Measurements from ENCODE around the gene PARVG. TPM values are rescaled to one million over a fixed set of nuclear protein-coding genes. Genes with fewer than 3 reads are reported as not detected.

The PARVG gene
- total RNA-seq, 2 experiments from 2014 or later: 76.5 to 76.9 TPM

- ChIA-PET POLR2A (interaction anchor here (1.0 to 6.9 kb wide), 3 partner anchors 12 to 155 kb away, joined by 4 to 59 read pairs (median 4); no protein-coding TSS in a partner anchor), CTCF (interaction anchor here (1.2 to 2.8 kb wide), 5 partner anchors 11 to 503 kb away, joined by 4 to 13 read pairs (median 6); no protein-coding TSS in a partner anchor)
- ATAC-seq (peak; percentile 23), DNase-seq (peak; percentile 54)
- Mint-ChIP-seq H3K27ac (peak overlapping the region; percentile 98), H3K9me3 (no peaks in the 10 kb centered on the region), H3K27me3 (no peaks in the 10 kb centered on the region), H3K4me3 (peak overlapping the region; percentile 94), H3K36me3 (ENCODE audit: low read depth) (peaks cover 22% of the 10 kb centered on the region), H3K4me1 (ENCODE audit: low read depth) (peaks cover 28% of the 10 kb centered on the region)
- peak; percentile 11 for TF ChIP-seq CTCF (IDR thresholded peaks at IDR 0.05)
- intact Hi-C loops (cut with micrococcal nuclease): loop anchor here (10.0 kb wide), 1 partner anchor 143 kb away; no protein-coding TSS in a partner anchor
These were observed 1.3 kb downstream of the PARVG start for GRCh38 chr22:44181912-44182587.

- Mint-ChIP-seq H3K36me3 (ENCODE audit: low read depth) (peaks cover 22% of the 10 kb centered on the region), H3K4me3 (peak overlapping the region; percentile 94), H3K9me3 (no peaks in the 10 kb centered on the region), H3K27ac (peak overlapping the region; percentile 98), H3K27me3 (no peaks in the 10 kb centered on the region), H3K4me1 (ENCODE audit: low read depth) (peaks cover 28% of the 10 kb centered on the region)
- ChIA-PET CTCF (interaction anchor here (0.5 to 2.8 kb wide), 5 partner anchors 10 to 443 kb away, joined by 3 to 13 read pairs (median 5); no protein-coding TSS in a partner anchor), POLR2A (interaction anchor here (0.6 to 6.9 kb wide), 4 partner anchors 9 to 718 kb away, joined by 3 to 59 read pairs (median 4); no protein-coding TSS in a partner anchor)
- ATAC-seq (peak; percentile 73), DNase-seq (peak; percentile 78)
- TF ChIP-seq CTCF (IDR thresholded peaks at IDR 0.05): no peak
- intact Hi-C loops (cut with micrococcal nuclease): loop anchor here (10.0 kb wide), 1 partner anchor 142 kb away; no protein-coding TSS in a partner anchor
These were observed 2.0 kb downstream of the PARVG start for GRCh38 chr22:44182588-44183286.

- CTCF ChIA-PET: interaction anchor here (0.5 to 2.8 kb wide), 4 partner anchors 10 to 443 kb away, joined by 3 to 11 read pairs (median 4); no protein-coding TSS in a partner anchor
- Mint-ChIP-seq H3K36me3 (ENCODE audit: low read depth) (peaks cover 22% of the 10 kb centered on the region), H3K9me3 (no peaks in the 10 kb centered on the region), H3K4me3 (peak overlapping the region; percentile 94), H3K27ac (peak overlapping the region; percentile 98), H3K27me3 (no peaks in the 10 kb centered on the region), H3K4me1 (ENCODE audit: low read depth) (peaks cover 28% of the 10 kb centered on the region)
- DNase-seq: peak; percentile 38
- intact Hi-C loops (cut with micrococcal nuclease): loop anchor here (10.0 kb wide), 1 partner anchor 142 kb away; no protein-coding TSS in a partner anchor
- no peak for TF ChIP-seq CTCF (IDR thresholded peaks at IDR 0.05)
- ATAC-seq: no peak
- POLR2A ChIA-PET: interaction anchor here (0.6 to 6.9 kb wide), 3 partner anchors 10 to 717 kb away, joined by 3 to 59 read pairs (median 5); no protein-coding TSS in a partner anchor
These were observed 2.5 kb downstream of the PARVG start for GRCh38 chr22:44183287-44183588.

GRCh38 chr22:44184006-44184405, 3.3 kb downstream of the PARVG start:
- Mint-ChIP-seq H3K9me3 (no peaks in the 10 kb centered on the region), H3K27me3 (no peaks in the 10 kb centered on the region), H3K36me3 (ENCODE audit: low read depth) (peaks cover 22% of the 10 kb centered on the region), H3K4me1 (ENCODE audit: low read depth) (peaks cover 28% of the 10 kb centered on the region), H3K27ac (no peak overlapping the region), H3K4me3 (no peak overlapping the region)
- intact Hi-C loops (cut with micrococcal nuclease): loop anchor here (10.0 kb wide), 1 partner anchor 141 kb away; no protein-coding TSS in a partner anchor
- ChIA-PET POLR2A (interaction anchor here (1.9 to 6.9 kb wide), 2 partner anchors 10 to 11 kb away, joined by 5 to 59 read pairs; no protein-coding TSS in a partner anchor), CTCF (interaction anchor here (1.6 kb wide), 1 partner anchor 12 kb away, joined by 5 read pairs; no protein-coding TSS in a partner anchor)
- TF ChIP-seq CTCF (IDR thresholded peaks at IDR 0.05): no peak
- ATAC-seq: no peak
- no peak for DNase-seq

Data from activated CD8-positive, alpha-beta T cell treated with anti-CD3 and anti-CD28 coated beads for 36 hours (primary cell).